GM12878 (cell line): ENCODE data around the gene SHISA6.

ENCODE experiments used
- DPF2 ChIP-seq: fragments of 450-650 bp; IDR thresholded peaks from 2 replicates; pipeline ENCODE4 v1.6.1; 2017; ENCODE audit warnings: mild to moderate bottlenecking
- EP300 ChIP-seq, 2 experiments: fragments of 150-350 bp in 1 of 2; IDR thresholded peaks; 2 replicates each; pipeline ENCODE4 v1.6.1; 2011 to 2012; ENCODE audit warnings: low read depth in 2 of 2, low read length in 2 of 2, borderline replicate concordance in 1 of 2, improper control_type of control experiment in 1 of 2, inconsistent platforms in 1 of 2; ENCODE audit not compliant: control insufficient read depth in 1 of 2
- ESRRA ChIP-seq: IDR thresholded peaks from 2 replicates; pipeline ENCODE4 v1.6.1; 2012; ENCODE audit warnings: mild to moderate bottlenecking, low read length, improper control_type of control experiment
- EZH2 ChIP-seq: IDR thresholded peaks from 2 replicates; pipeline ENCODE4 v1.6.1; 2012; ENCODE audit warnings: low read depth, mild to moderate bottlenecking, control low read depth, inconsistent platforms, low read length, borderline replicate concordance; ENCODE audit not compliant: control insufficient read depth
- FOS ChIP-seq: IDR thresholded peaks from 3 replicates; pipeline ENCODE4 v1.6.1; 2011; ENCODE audit warnings: borderline replicate concordance; ENCODE audit not compliant: insufficient read length; ENCODE audit errors: extremely low read depth
- JUND ChIP-seq: IDR thresholded peaks from 2 replicates; pipeline ENCODE4 v1.6.1; 2012; ENCODE audit warnings: low read depth, mild to moderate bottlenecking, low read length, improper control_type of control experiment, moderate library complexity
- POLR2AphosphoS2 ChIP-seq: IDR thresholded peaks from 2 replicates; pipeline ENCODE4 v1.6.1; 2011; ENCODE audit warnings: low read depth, mild to moderate bottlenecking, low read length, improper control_type of control experiment, moderate library complexity
- SPI1 ChIP-seq: IDR thresholded peaks from 2 replicates; pipeline ENCODE4 v1.6.1; 2011; ENCODE audit warnings: low read depth, mild to moderate bottlenecking, low read length, moderate library complexity, borderline replicate concordance; ENCODE audit not compliant: insufficient read depth
- ZNF217 ChIP-seq: fragments of 450-650 bp; IDR thresholded peaks from 2 replicates; pipeline ENCODE4 v1.6.1; 2017; ENCODE audit warnings: antibody characterized with exemption, mild to moderate bottlenecking
- TF ChIP-seq, protein P1 (sequence below), 3 experiments: IDR thresholded peaks in 2 of 3; conservative IDR thresholded peaks in 1 of 3; 2 replicates each; pipeline ENCODE4 v1.5.1; 2011; ENCODE audit warnings: low read depth in 3 of 3, low read length in 3 of 3, mild to moderate bottlenecking in 3 of 3, control low read depth in 2 of 3, moderate library complexity in 2 of 3, inconsistent platforms in 1 of 3, mixed read lengths in 1 of 3; ENCODE audit not compliant: control insufficient read depth in 2 of 3, insufficient read depth in 1 of 3; ENCODE audit errors: extremely low read depth in 1 of 3
- TF ChIP-seq, protein P2 (sequence below): IDR thresholded peaks from 2 replicates; pipeline ENCODE4 v1.6.1; 2012; ENCODE audit warnings: mild to moderate bottlenecking, low read depth, low read length
- TF ChIP-seq, protein P3 (sequence below): IDR thresholded peaks from 2 replicates; pipeline ENCODE4 v1.6.1; 2011; ENCODE audit warnings: low read depth, low read length, improper control_type of control experiment, borderline replicate concordance

DNA sequence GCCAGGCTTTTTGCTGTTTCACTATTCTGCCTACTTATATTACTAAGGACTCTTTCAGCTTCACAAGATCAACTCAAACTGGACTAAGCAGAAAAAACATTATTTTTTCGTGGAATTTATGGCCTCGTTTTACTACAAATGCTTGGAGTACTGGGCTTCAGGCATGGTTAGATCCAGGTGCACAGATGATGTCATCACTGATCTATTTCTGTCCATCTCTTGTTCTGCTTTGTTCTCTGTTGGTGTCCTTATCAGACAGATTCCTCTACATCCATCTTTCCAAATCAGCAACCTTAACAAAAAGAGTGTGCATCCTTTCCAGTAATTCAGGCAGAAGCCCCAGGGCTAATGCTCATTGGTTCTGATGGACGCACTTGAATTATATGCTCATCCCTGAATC lies 247.4 kb downstream of the SHISA6 start:
- TF ChIP-seq POLR2AphosphoS2: no peak
- no peak for TF ChIP-seq FOS
- TF ChIP-seq SPI1: no peak
- TF ChIP-seq, protein P1, sequence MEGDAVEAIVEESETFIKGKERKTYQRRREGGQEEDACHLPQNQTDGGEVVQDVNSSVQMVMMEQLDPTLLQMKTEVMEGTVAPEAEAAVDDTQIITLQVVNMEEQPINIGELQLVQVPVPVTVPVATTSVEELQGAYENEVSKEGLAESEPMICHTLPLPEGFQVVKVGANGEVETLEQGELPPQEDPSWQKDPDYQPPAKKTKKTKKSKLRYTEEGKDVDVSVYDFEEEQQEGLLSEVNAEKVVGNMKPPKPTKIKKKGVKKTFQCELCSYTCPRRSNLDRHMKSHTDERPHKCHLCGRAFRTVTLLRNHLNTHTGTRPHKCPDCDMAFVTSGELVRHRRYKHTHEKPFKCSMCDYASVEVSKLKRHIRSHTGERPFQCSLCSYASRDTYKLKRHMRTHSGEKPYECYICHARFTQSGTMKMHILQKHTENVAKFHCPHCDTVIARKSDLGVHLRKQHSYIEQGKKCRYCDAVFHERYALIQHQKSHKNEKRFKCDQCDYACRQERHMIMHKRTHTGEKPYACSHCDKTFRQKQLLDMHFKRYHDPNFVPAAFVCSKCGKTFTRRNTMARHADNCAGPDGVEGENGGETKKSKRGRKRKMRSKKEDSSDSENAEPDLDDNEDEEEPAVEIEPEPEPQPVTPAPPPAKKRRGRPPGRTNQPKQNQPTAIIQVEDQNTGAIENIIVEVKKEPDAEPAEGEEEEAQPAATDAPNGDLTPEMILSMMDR (IDR thresholded peaks at IDR 0.05 in 2 of 3, conservative IDR thresholded peaks at IDR 0.05 in 1 of 3; ENCODE audit: control insufficient read depth in 2 of 3, extremely low read depth in 1 of 3, insufficient read depth in 1 of 3, low read depth in 3 of 3, low read length in 3 of 3): no peak
- TF ChIP-seq, protein P2, sequence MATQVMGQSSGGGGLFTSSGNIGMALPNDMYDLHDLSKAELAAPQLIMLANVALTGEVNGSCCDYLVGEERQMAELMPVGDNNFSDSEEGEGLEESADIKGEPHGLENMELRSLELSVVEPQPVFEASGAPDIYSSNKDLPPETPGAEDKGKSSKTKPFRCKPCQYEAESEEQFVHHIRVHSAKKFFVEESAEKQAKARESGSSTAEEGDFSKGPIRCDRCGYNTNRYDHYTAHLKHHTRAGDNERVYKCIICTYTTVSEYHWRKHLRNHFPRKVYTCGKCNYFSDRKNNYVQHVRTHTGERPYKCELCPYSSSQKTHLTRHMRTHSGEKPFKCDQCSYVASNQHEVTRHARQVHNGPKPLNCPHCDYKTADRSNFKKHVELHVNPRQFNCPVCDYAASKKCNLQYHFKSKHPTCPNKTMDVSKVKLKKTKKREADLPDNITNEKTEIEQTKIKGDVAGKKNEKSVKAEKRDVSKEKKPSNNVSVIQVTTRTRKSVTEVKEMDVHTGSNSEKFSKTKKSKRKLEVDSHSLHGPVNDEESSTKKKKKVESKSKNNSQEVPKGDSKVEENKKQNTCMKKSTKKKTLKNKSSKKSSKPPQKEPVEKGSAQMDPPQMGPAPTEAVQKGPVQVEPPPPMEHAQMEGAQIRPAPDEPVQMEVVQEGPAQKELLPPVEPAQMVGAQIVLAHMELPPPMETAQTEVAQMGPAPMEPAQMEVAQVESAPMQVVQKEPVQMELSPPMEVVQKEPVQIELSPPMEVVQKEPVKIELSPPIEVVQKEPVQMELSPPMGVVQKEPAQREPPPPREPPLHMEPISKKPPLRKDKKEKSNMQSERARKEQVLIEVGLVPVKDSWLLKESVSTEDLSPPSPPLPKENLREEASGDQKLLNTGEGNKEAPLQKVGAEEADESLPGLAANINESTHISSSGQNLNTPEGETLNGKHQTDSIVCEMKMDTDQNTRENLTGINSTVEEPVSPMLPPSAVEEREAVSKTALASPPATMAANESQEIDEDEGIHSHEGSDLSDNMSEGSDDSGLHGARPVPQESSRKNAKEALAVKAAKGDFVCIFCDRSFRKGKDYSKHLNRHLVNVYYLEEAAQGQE: no peak
- TF ChIP-seq EZH2: no peak
- TF ChIP-seq ESRRA: no peak
- TF ChIP-seq, protein P3, sequence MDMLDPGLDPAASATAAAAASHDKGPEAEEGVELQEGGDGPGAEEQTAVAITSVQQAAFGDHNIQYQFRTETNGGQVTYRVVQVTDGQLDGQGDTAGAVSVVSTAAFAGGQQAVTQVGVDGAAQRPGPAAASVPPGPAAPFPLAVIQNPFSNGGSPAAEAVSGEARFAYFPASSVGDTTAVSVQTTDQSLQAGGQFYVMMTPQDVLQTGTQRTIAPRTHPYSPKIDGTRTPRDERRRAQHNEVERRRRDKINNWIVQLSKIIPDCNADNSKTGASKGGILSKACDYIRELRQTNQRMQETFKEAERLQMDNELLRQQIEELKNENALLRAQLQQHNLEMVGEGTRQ: no peak
- no peak for TF ChIP-seq EP300 (IDR thresholded peaks at IDR 0.05; ENCODE audit: borderline replicate concordance in 1 of 2, control insufficient read depth in 1 of 2, low read depth in 2 of 2, low read length in 2 of 2)
- TF ChIP-seq JUND: no peak
- TF ChIP-seq ZNF217: no peak
- TF ChIP-seq DPF2: no peak
